IMR-90 (cell line): ENCODE measurements around the gene GPHA2. TPM values are rescaled to one million over a fixed set of nuclear protein-coding genes. Genes with fewer than 3 reads are reported as not detected.

Experiments
- ATAC-seq: fragments of 200-7000 bp; cut with Tn5 transposase; 2 replicates; pipeline ENCODE4 v1.9.1; 2020; ENCODE audit warnings: low read depth, mild to moderate bottlenecking, moderate library complexity
- BruUV-seq: library from RNA; stranded (reverse); fragments of 400-500 nt; replicated peaks from 2 replicates; lab custom pipeline; 2021; lab: Mats Ljungman, UMichigan
- CTCF ChIA-PET: fragments of 300-600 bp; formaldehyde crosslinking; extraction: SDS; loops from one replicate; lab custom pipeline; 2021; ENCODE audit warnings: antibody characterized with exemption; lab: Yijun Ruan, JAX
- POLR2A ChIA-PET: fragments of 300-600 bp; sonication (Branson Sonifier 250); formaldehyde crosslinking; loops from one replicate; lab custom pipeline; 2022; ENCODE audit warnings: antibody characterized with exemption; ENCODE audit not compliant: unreplicated experiment; lab: Charles Lee
- DNase-seq: peaks from one replicate; pipeline ENCODE4 v3.0.0; 2013
- H2AFZ ChIP-seq: replicated peaks from 2 replicates; pipeline ENCODE3; 2013; ENCODE audit warnings: low read length, mild to moderate bottlenecking; ENCODE audit not compliant: poor library complexity
- H2AK5ac ChIP-seq: 2 replicates; pipeline ENCODE4 v1.6.1; 2013; ENCODE audit warnings: low read depth, low read length, inconsistent platforms
- H2AK9ac ChIP-seq: replicated peaks from 2 replicates; pipeline ENCODE3; 2013; ENCODE audit warnings: mild to moderate bottlenecking, low read depth, low read length, moderate library complexity; ENCODE audit not compliant: poor library complexity
- H2BK120ac ChIP-seq: 2 replicates; pipeline ENCODE4 v1.6.1; 2013; ENCODE audit warnings: low read depth, low read length, inconsistent platforms
- H2BK15ac ChIP-seq: 3 replicates; pipeline ENCODE4 v1.6.1; 2013; ENCODE audit warnings: low read depth, low read length, inconsistent platforms
- H2BK20ac ChIP-seq: 2 replicates; pipeline ENCODE4 v1.6.1; 2013; ENCODE audit warnings: low read depth, mild to moderate bottlenecking, inconsistent platforms, low read length, moderate library complexity
- H2BK5ac ChIP-seq: 2 replicates; pipeline ENCODE4 v1.6.1; 2013; ENCODE audit warnings: mild to moderate bottlenecking, low read depth, low read length, inconsistent platforms; ENCODE audit not compliant: poor library complexity, severe bottlenecking
- H3K14ac ChIP-seq: replicated peaks from 2 replicates; pipeline ENCODE4 v1.6.1; 2013; ENCODE audit warnings: low read depth, low read length, inconsistent platforms
- H3K18ac ChIP-seq: 2 replicates; pipeline ENCODE4 v1.6.1; 2013; ENCODE audit warnings: low read depth, low read length, control low read depth
- H3K23ac ChIP-seq: 2 replicates; pipeline ENCODE4 v1.6.1; 2013; ENCODE audit warnings: low read depth, low read length, inconsistent platforms
- H3K27ac ChIP-seq: 2 replicates; pipeline ENCODE4 v1.5.1; 2013; ENCODE audit warnings: mild to moderate bottlenecking, control low read depth, low read length; ENCODE audit not compliant: insufficient read depth
- H3K27me3 ChIP-seq: 2 replicates; pipeline ENCODE4 v1.6.1; 2013; ENCODE audit warnings: low read length; ENCODE audit not compliant: control insufficient read depth, insufficient read depth
- H3K36me3 ChIP-seq: 2 replicates; pipeline ENCODE4 v1.6.1; 2013; ENCODE audit warnings: low read length, mixed read lengths; ENCODE audit not compliant: control insufficient read depth, insufficient read depth
- H3K4ac ChIP-seq: 2 replicates; pipeline ENCODE4 v1.6.1; 2013; ENCODE audit warnings: low read depth, low read length, inconsistent platforms
- H3K4me1 ChIP-seq: 2 replicates; pipeline ENCODE4 v1.6.1; 2013; ENCODE audit warnings: low read length, mixed read lengths; ENCODE audit not compliant: control insufficient read depth, insufficient read depth
- H3K4me2 ChIP-seq: 2 replicates; pipeline ENCODE4 v1.6.1; 2013; ENCODE audit warnings: low read depth, mild to moderate bottlenecking, control low read depth, low read length, moderate library complexity
- H3K4me3 ChIP-seq: 2 replicates; pipeline ENCODE4 v1.5.1; 2013; ENCODE audit warnings: low read depth, mild to moderate bottlenecking, control low read depth, low read length, moderate library complexity; ENCODE audit not compliant: insufficient read depth
- H3K56ac ChIP-seq: 2 replicates; pipeline ENCODE4 v1.6.1; 2013; ENCODE audit warnings: low read length, inconsistent platforms; ENCODE audit not compliant: insufficient read depth; ENCODE audit errors: extremely low read depth
- H3K79me1 ChIP-seq, 2 experiments: 2 replicates each; pipeline ENCODE4 v1.6.1; 2013; ENCODE audit warnings: low read length in 2 of 2, inconsistent platforms in 1 of 2, low read depth in 1 of 2
- H3K9ac ChIP-seq: 2 replicates; pipeline ENCODE4 v1.6.1; 2013; ENCODE audit warnings: low read depth, low read length, control low read depth
- H3K9me1 ChIP-seq: 2 replicates; pipeline ENCODE4 v1.6.1; 2013; ENCODE audit warnings: low read length, inconsistent platforms; ENCODE audit not compliant: insufficient read depth
- H3K9me3 ChIP-seq: 2 replicates; pipeline ENCODE4 v1.6.1; 2013; ENCODE audit warnings: low read length; ENCODE audit not compliant: control insufficient read depth, insufficient read depth
- H4K20me1 ChIP-seq: 2 replicates; pipeline ENCODE4 v1.6.1; 2013; ENCODE audit warnings: low read length, inconsistent platforms; ENCODE audit not compliant: insufficient read depth
- H4K5ac ChIP-seq: 2 replicates; pipeline ENCODE4 v1.6.1; 2013; ENCODE audit warnings: mild to moderate bottlenecking, low read depth, low read length, control low read depth
- H4K8ac ChIP-seq, 2 experiments: 2 replicates each; pipeline ENCODE4 v1.6.1; 2013; ENCODE audit warnings: low read depth in 2 of 2, low read length in 2 of 2, control low read depth in 1 of 2, inconsistent platforms in 1 of 2
- H4K91ac ChIP-seq: 2 replicates; pipeline ENCODE4 v1.6.1; 2013; ENCODE audit warnings: low read depth, low read length, inconsistent platforms; ENCODE audit not compliant: insufficient read depth
- BHLHE40 ChIP-seq: fragments of 150-350 bp; IDR thresholded peaks from 2 replicates; pipeline ENCODE4 v1.6.1; 2016; ENCODE audit warnings: mild to moderate bottlenecking, low read depth, low read length
- CEBPB ChIP-seq: IDR thresholded peaks from 2 replicates; pipeline ENCODE4 v1.6.1; 2012; ENCODE audit warnings: low read depth, low read length, improper control_type of control experiment
- CHD1 ChIP-seq: IDR thresholded peaks from 2 replicates; pipeline ENCODE4 v1.6.1; 2012; ENCODE audit warnings: low read depth, low read length, improper control_type of control experiment
- CTCF ChIP-seq: conservative IDR thresholded peaks from 2 replicates; pipeline ENCODE4 v1.5.1; 2012; ENCODE audit warnings: mild to moderate bottlenecking, low read depth, low read length, improper control_type of control experiment
- ELK1 ChIP-seq: fragments of 150-350 bp; IDR thresholded peaks from 2 replicates; pipeline ENCODE4 v1.6.1; 2016; ENCODE audit warnings: low read depth, mild to moderate bottlenecking, low read length, moderate library complexity, borderline replicate concordance
- FOS ChIP-seq: fragments of 150-350 bp; IDR thresholded peaks from 2 replicates; pipeline ENCODE4 v1.6.1; 2016; ENCODE audit warnings: low read depth, low read length
- MAZ ChIP-seq: IDR thresholded peaks from 2 replicates; pipeline ENCODE4 v1.6.1; 2012; ENCODE audit warnings: low read depth, mild to moderate bottlenecking, low read length, improper control_type of control experiment, moderate library complexity, borderline replicate concordance
- MXI1 ChIP-seq: IDR thresholded peaks from 2 replicates; pipeline ENCODE4 v1.6.1; 2012; ENCODE audit warnings: low read depth, mild to moderate bottlenecking, low read length, moderate library complexity, borderline replicate concordance
- NFE2L2 ChIP-seq: fragments of 150-350 bp; IDR thresholded peaks from 2 replicates; pipeline ENCODE4 v1.6.1; 2016; ENCODE audit warnings: low read depth, mild to moderate bottlenecking, low read length
- POLR2A ChIP-seq: IDR thresholded peaks from 2 replicates; pipeline ENCODE4 v1.6.1; 2012; ENCODE audit warnings: mild to moderate bottlenecking, low read depth, low read length
- RCOR1 ChIP-seq: IDR thresholded peaks from 2 replicates; pipeline ENCODE4 v1.6.1; 2012; ENCODE audit warnings: mild to moderate bottlenecking, low read length, improper control_type of control experiment; ENCODE audit not compliant: insufficient replicate concordance
- SMC3 ChIP-seq: fragments of 150-350 bp; IDR thresholded peaks from 2 replicates; pipeline ENCODE4 v1.6.1; 2016; ENCODE audit warnings: low read depth, mild to moderate bottlenecking, antibody characterized with exemption, low read length, moderate library complexity
- USF2 ChIP-seq: fragments of 150-350 bp; IDR thresholded peaks from 2 replicates; pipeline ENCODE4 v1.6.1; 2017; ENCODE audit warnings: mild to moderate bottlenecking, antibody characterized with exemption, low read length, low read depth
- WGBS, 2 experiments: methylation state at CpG; one replicate each; pipeline versions ENCODE4 v1.1.5 to v1.1.7; 2013; ENCODE audit warnings: missing lambda C conversion rate in 2 of 2; ENCODE audit not compliant: insufficient read length in 1 of 2; ENCODE audit errors: extremely low coverage in 2 of 2; 5-methylcytosine and 5-hydroxymethylcytosine counted together
- dilution Hi-C: fragments of 300-500 bp; cut with HindIII; formaldehyde crosslinking; loops from one replicate; pipeline ENCODE4 v1.14.3; 2018; ENCODE audit warnings: low sequenced_read_pairs; ENCODE audit not compliant: unreplicated experiment
- in situ Hi-C: fragments of 300-500 bp; cut with MboI; formaldehyde crosslinking; loops from 3 replicates; pipeline ENCODE4 v1.14.3; 2019; ENCODE audit warnings: low sequenced_read_pairs, inconsistent platforms, mixed read lengths
- intact Hi-C: fragments of 100-400 bp; cut with micrococcal nuclease; formaldehyde crosslinking; loops from 2 replicates; pipeline ENCODE4 v1.10.0; 2022
- polyA plus RNA-seq, 3 experiments: library from polyadenylated mRNA; depleted of rRNA; stranded (reverse); fragments of >200 nt; gene quantifications; 2 replicates each; pipeline ENCODE4 v1.2.3, GENCODE V29; 2012; ENCODE audit warnings: low replicate concordance in 1 of 3
- total RNA-seq: library from RNA; depleted of rRNA; stranded (reverse); fragments of >200 nt; gene quantifications from 2 replicates; pipeline ENCODE4 v1.2.3, GENCODE V29; 2012

Gene GPHA2
- total and polyA plus RNA-seq, 2 of the 4 experiments (the other 2 are of a cell fraction), result not detected

GRCh38 chr11:64916775-64917662, 18.7 kb downstream of the GPHA2 start, which contains the start of gene ATG2A:
Gene ATG2A (minus strand): TSS chr11:64917209. CDS start chr11:64917135, 74 bp downstream.
- BruUV-seq, result no TSS peak
- POLR2A ChIA-PET, result no interaction called here
- TF ChIP-seq CEBPB (peak; percentile 94), CHD1 (no peak; the same call in 1 of the 2 replicates), NFE2L2 (no peak), BHLHE40 (peak; percentile 44; the same call in 1 of the 2 replicates), ELK1 (no peak), SMC3 (no peak), MAZ (peak; percentile 77; the same call in 1 of the 2 replicates), FOS (no peak), USF2 (no peak), CTCF (no peak), POLR2A (peak; percentile 89), RCOR1 (peak; percentile 74), MXI1 (peak; percentile 83)

More at GRCh38 chr11:64916775-64917662, 18.7 kb downstream of the GPHA2 start, which contains the start of gene ATG2A:
- dilution Hi-C loops, result no loop called here
- CTCF ChIA-PET, result no interaction called here
- peaks cover 12% of the 10 kb centered on the region for H3K36me3 ChIP-seq
- peak within 1 kb of the TSS; percentile 89 for H3K4ac ChIP-seq
- intact Hi-C loops, result loop anchor here (2.0 to 5.0 kb wide), 2 partner anchors 62 to 180 kb away; partner anchors contain the start of gene VPS51
- H4K8ac ChIP-seq, result peak within 1 kb of the TSS; percentile 28 to 93; a peak in 3 of 4 replicates
- H2BK20ac ChIP-seq, result no peak within 1 kb of the TSS
- H2AFZ ChIP-seq, result peak within 1 kb of the TSS; percentile 91
- peak within 1 kb of the TSS; percentile 80 for H3K4me2 ChIP-seq
- H3K23ac ChIP-seq, result peak within 1 kb of the TSS; percentile 93
- peak within 1 kb of the TSS; percentile 91 for H2AK5ac ChIP-seq
- peak within 1 kb of the TSS; percentile 74 for H3K56ac ChIP-seq
- no peaks in the 10 kb centered on the region for H3K9me1 ChIP-seq
- peaks cover 7% of the 10 kb centered on the region for H3K4me1 ChIP-seq
- H4K5ac ChIP-seq, result peak within 1 kb of the TSS; percentile 61
- H3K4me3 ChIP-seq, result peak within 1 kb of the TSS; percentile 78
- in situ Hi-C loops, result no loop called here
- H4K91ac ChIP-seq, result peak within 1 kb of the TSS; percentile 80
- peak within 1 kb of the TSS; percentile 14; the same call in 1 of the 2 replicates for H3K18ac ChIP-seq
- peak within 1 kb of the TSS; percentile 41; the same call in 1 of the 2 replicates for H2BK120ac ChIP-seq
- peak within 1 kb of the TSS; percentile 69 for H3K27ac ChIP-seq
- H2AK9ac ChIP-seq, result peak within 1 kb of the TSS; percentile 97
- DNase-seq (peak; percentile 100), ATAC-seq (peak; percentile 97)
- no peaks in the 10 kb centered on the region for H3K27me3 ChIP-seq
- no peaks in the 10 kb centered on the region for H3K9me3 ChIP-seq
- H4K20me1 ChIP-seq, result no peaks in the 10 kb centered on the region; the same call in 1 of the 2 replicates
- H3K79me1 ChIP-seq, result peaks cover 7 to 26% of the 10 kb centered on the region in 2 experiments
- peak within 1 kb of the TSS; percentile 92 for H3K14ac ChIP-seq
- no peak within 1 kb of the TSS for H2BK15ac ChIP-seq
- peak within 1 kb of the TSS; percentile 71 for H2BK5ac ChIP-seq
- peak within 1 kb of the TSS; percentile 82 for H3K9ac ChIP-seq
- WGBS, 2 experiments, result 0% methylated on average over 28 of the region's 57 CpGs; no CpG with 5 or more reads in 1 of the 2 experiments
